Nephron (organoid): ENCODE measurements around the gene KRTAP4-6.
"Not testable (repeated sequence)": the region's sequence is repeated elsewhere in the genome, so short reads cannot be mapped to it uniquely, and the experiment has no call there.

Source experiments
- H3K27ac Mint-ChIP-seq, 3 experiments: 2 replicates each; pipeline ENCODE4 v1.8.0; 2020; ENCODE audit warnings: mixed read lengths in 3 of 3, mild to moderate bottlenecking in 2 of 3, moderate library complexity in 1 of 3
- H3K27me3 Mint-ChIP-seq: 2 replicates; pipeline ENCODE4 v1.8.0; 2021; ENCODE audit warnings: low read depth, mild to moderate bottlenecking, moderate library complexity, mixed read lengths
- H3K36me3 Mint-ChIP-seq: 2 replicates; pipeline ENCODE4 v1.8.0; 2020; ENCODE audit warnings: low read depth, mixed read lengths
- H3K4me1 Mint-ChIP-seq: 2 replicates; pipeline ENCODE4 v1.8.0; 2020; ENCODE audit warnings: mixed read lengths
- H3K4me3 Mint-ChIP-seq, 3 experiments: 2 replicates each; pipeline ENCODE4 v1.8.0; 2020; ENCODE audit warnings: mild to moderate bottlenecking in 3 of 3, mixed read lengths in 3 of 3, moderate library complexity in 2 of 3
- H3K9me3 Mint-ChIP-seq: 2 replicates; pipeline ENCODE4 v1.8.0; 2020; ENCODE audit warnings: mixed read lengths
- TF ChIP-seq, protein P1 (sequence below), 3 experiments: fragments of 200-600 bp; sonication (generic); IDR thresholded peaks; one replicate each; pipeline ENCODE4 v1.5.0; 2021; ENCODE audit warnings: antibody characterized with exemption in 3 of 3; ENCODE audit not compliant: unreplicated experiment in 3 of 3

KRTAP4-6 gene

DNA sequence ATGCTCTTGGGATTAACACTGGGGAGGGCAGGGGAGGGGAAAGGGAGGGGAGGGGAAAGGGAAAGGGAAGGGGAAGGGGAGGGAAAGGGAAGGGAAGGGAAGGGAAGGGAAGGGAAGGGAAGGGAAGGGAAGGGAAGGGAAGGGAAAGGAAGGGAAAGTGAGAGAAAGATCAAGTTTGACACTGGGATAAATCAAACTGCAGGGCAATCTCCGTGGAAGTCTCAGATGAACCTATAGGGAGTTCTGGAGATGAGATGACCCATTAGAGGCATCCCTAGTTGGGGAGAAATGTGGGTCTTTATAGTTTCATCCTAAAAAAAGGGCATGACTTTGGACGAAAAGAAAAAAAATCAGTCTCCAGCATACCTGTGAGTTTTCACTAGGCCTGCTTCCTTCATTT, 18.6 kb downstream of the KRTAP4-6 start:
- Mint-ChIP-seq H3K27me3 (peaks cover 11% of the 10 kb centered on the region), H3K4me3 (no peak overlapping the region), H3K4me1 (peaks cover 16% of the 10 kb centered on the region), H3K9me3 (peaks cover 6% of the 10 kb centered on the region), H3K27ac (no peak overlapping the region), H3K36me3 (no peaks in the 10 kb centered on the region)
- TF ChIP-seq, protein P1, sequence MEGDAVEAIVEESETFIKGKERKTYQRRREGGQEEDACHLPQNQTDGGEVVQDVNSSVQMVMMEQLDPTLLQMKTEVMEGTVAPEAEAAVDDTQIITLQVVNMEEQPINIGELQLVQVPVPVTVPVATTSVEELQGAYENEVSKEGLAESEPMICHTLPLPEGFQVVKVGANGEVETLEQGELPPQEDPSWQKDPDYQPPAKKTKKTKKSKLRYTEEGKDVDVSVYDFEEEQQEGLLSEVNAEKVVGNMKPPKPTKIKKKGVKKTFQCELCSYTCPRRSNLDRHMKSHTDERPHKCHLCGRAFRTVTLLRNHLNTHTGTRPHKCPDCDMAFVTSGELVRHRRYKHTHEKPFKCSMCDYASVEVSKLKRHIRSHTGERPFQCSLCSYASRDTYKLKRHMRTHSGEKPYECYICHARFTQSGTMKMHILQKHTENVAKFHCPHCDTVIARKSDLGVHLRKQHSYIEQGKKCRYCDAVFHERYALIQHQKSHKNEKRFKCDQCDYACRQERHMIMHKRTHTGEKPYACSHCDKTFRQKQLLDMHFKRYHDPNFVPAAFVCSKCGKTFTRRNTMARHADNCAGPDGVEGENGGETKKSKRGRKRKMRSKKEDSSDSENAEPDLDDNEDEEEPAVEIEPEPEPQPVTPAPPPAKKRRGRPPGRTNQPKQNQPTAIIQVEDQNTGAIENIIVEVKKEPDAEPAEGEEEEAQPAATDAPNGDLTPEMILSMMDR (IDR thresholded peaks at IDR 0.05; ENCODE audit: unreplicated experiment in 3 of 3): no peak

DNA sequence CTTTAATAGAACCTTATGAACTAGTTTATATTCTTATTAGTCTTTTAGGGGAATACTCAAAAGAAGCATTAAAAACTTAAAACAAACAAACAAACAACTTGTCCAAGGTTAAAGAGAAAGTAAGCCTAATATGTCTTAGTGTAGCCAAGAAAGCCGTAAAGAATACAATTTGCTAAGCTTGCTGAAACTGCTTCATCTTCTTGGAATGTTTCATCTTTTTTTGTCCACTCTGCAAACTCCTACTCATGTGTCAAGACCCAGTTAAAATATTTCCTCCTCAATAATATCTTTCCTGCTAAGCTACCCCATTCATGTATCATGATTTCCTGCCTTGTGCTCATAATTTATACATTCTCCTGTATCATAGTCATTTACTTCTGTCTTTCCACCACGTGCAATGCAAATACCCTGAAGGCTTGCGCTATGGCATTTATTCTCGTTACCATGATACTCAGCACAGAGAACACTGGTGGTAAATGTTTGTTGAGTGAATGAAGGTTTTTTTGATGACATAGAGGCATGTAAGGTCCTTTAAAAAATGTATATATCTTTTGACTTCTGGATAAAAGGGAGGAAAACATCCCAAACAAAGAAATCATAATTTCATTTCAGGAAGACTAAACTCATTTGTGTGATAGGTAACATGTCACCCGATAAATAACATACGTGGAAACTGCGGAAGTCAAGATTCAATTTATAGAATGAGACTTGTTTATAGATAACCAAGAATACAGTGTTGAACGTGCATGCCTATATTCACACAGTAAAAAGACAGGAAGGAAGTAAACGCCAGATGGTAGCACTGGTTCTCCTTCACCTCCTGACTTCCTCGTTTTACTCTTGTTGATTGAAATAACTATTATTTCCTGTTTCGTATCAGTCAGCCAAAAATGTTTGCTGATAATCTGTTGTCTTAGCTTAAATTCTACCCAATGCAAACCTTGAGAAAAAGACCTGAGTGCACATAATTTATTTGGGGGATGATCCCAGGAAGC, 20.4 kb downstream of the KRTAP4-6 start:
- peaks cover 11% of the 10 kb centered on the region for H3K27me3 Mint-ChIP-seq
- H3K4me3 Mint-ChIP-seq: peak overlapping the region in 1 of 3 experiments; percentile 39
- H3K27ac Mint-ChIP-seq: peak overlapping the region; percentile 28 to 73 (median 31)
- H3K9me3 Mint-ChIP-seq, H3K36me3 Mint-ChIP-seq: not testable (repeated sequence)
- H3K4me1 Mint-ChIP-seq: peaks cover 16% of the 10 kb centered on the region

DNA sequence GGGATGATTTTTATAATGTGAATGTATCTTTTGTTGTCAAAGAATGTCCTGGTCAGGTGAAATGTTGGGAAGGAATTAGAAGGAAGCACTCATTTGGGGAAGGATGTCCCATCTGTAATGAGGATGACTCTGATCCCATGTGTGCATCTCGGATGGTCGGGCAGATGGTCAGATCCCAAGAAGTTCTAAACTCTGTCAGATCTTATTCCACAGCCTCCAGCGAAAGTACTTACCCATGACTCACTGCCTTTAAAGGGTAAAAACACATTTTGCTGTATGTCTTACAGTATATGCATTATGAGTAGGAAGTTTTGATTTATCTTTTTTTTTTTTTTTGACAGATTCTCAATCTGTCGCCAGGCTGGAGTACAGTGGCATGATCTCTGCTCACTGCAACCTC, 21.6 kb downstream of the KRTAP4-6 start:
- H3K27me3 Mint-ChIP-seq: peaks cover 7% of the 10 kb centered on the region
- H3K9me3 Mint-ChIP-seq: peaks cover 7% of the 10 kb centered on the region
- no peaks in the 10 kb centered on the region for H3K36me3 Mint-ChIP-seq
- H3K4me1 Mint-ChIP-seq: peaks cover 16% of the 10 kb centered on the region
- TF ChIP-seq, protein P1 (IDR thresholded peaks at IDR 0.05; ENCODE audit: unreplicated experiment in 3 of 3): no peak
- H3K4me3 Mint-ChIP-seq: no peak overlapping the region
- H3K27ac Mint-ChIP-seq: no peak overlapping the region

DNA sequence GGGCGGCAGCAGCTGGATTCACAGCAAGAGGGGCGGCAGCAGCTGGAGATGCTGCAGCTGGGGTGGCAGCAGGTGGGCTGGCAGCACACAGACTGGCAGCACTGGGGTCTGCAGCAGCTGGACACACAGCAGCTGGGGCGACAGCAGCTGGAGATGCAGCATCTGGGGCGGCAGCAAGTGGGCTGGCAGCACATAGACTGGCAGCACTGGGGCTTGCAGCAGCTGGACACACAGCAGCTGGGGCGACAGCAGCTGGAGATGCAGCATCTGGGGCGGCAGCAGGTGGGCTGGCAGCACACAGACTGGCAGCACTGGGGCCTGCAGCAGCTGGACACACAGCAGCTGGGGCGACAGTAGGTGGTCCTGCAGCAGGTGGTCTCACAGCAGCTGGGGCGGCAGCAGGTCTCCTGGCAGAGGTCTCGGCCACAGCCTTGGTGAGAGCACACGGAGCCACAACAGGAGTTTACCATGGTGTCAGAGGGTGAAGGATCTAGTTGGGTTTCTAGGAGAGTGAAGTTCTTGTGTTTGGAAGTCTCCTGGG, 22.4 kb downstream of the KRTAP4-6 start, which contains the start of gene KRTAP4-11:
TSS of gene KRTAP4-11 (minus strand) at position 528 of the 541 bp plus-strand sequence. CDS start at position 470, 58 bp downstream.
- H3K36me3 Mint-ChIP-seq, H3K27me3 Mint-ChIP-seq, H3K4me3 Mint-ChIP-seq: not testable (repeated sequence)
- peaks cover 16% of the 10 kb centered on the region for H3K4me1 Mint-ChIP-seq
- peak within 1 kb of the TSS in 1 of 3 experiments; percentile 12 for H3K27ac Mint-ChIP-seq
- H3K9me3 Mint-ChIP-seq: peaks cover 10% of the 10 kb centered on the region

DNA sequence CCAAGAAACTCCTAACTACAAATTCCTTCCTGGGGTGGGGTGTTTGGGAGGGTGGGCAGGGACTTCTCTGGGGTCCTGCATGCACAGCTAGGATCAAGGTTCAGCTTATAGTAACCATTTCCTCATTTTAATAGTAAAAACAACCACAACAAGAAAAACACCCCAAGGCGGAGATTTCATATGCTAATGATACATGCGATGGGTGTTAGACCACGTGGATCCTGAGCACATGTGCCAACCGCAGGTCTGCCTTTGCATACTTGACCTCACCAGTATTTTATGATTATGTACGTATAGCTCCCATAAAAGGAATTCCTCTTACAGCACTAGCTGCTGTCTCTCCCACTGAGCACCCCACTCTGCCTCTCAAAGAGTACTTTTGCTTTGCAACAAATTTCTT, 24.0 kb downstream of the KRTAP4-6 start:
- Mint-ChIP-seq H3K27ac (peak overlapping the region in 1 of 3 experiments; percentile 32), H3K4me3 (no peak overlapping the region), H3K9me3 (peaks cover 12% of the 10 kb centered on the region), H3K27me3 (peaks cover 3% of the 10 kb centered on the region), H3K36me3 (peaks cover 2% of the 10 kb centered on the region), H3K4me1 (peaks cover 16% of the 10 kb centered on the region)
- TF ChIP-seq, protein P1 (IDR thresholded peaks at IDR 0.05; ENCODE audit: unreplicated experiment in 3 of 3): no peak

DNA sequence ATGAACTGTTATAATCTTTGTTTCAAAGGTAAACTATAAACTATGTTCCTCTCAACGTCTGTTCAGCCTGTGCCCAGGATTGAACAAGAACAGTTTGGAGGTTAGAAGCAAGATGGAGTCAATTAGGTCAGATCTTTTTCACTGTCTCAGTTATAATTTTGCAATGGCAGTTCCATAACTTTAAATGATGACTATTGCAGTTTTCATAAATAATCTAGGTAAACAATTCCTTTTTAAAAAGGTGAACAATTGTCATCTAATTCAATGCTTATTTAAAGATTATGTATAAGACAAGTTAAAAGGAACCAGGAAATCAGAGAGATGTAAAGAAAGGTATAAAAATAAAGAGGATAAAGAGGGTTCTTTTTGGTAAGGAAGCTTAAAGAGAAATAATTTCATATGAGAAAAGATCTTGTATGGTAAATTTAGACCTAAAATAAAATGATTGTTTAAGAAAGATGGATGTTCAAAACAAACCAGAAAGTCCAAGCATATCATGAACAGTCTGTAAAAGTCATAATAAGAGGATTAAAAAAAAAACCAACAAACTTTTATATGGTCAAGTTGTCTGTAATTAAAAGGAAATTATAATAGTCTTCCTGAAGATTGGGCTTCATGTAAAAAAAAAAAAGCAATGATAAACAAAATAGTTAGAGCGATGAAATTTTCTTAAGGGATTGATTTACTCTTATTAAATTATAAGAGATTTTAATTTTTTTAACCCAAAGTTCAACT, 29.0 kb downstream of the KRTAP4-6 start:
- no peak overlapping the region for H3K27ac Mint-ChIP-seq
- peaks cover 27% of the 10 kb centered on the region for H3K9me3 Mint-ChIP-seq
- H3K4me3 Mint-ChIP-seq: no peak overlapping the region
- H3K27me3 Mint-ChIP-seq: no peaks in the 10 kb centered on the region
- H3K4me1 Mint-ChIP-seq: no peaks in the 10 kb centered on the region
- H3K36me3 Mint-ChIP-seq: peaks cover 4% of the 10 kb centered on the region
- TF ChIP-seq, protein P1 (IDR thresholded peaks at IDR 0.05; ENCODE audit: unreplicated experiment in 3 of 3): no peak

DNA sequence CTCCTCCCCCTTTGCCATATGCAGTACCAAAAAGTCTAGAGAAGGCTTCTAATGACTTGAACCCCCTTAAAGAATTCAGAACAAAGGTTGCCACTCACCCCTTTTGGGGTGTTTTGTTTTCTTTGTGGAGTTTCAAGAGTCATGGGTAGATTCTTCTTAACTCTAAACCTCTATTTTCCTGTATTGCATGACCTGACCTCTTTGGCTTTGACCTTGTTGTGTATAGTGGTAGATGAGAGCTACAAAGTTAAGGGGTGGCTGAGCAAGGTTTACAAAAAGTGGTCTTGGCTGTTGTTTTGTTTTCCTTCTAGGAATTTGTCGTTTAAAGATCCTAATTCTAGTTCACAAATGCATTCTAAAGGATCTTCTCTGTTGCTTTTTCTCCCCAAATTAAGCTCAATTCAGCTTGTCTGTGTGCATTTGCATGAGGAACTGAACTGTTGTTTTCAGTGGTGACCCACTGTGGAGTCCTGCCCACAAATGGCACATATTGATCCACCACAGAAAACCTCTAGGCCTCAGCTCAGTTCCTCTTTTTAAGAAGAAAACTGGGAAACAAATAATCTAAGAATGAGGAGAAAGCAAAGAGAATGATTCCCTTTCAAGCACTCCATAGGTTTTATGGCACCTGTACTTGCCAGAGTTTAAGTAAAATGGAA, 31.5 kb downstream of the KRTAP4-6 start:
- not testable (repeated sequence) for H3K27me3 Mint-ChIP-seq, H3K27ac Mint-ChIP-seq, H3K4me1 Mint-ChIP-seq, H3K4me3 Mint-ChIP-seq, H3K36me3 Mint-ChIP-seq
- peaks cover 23% of the 10 kb centered on the region for H3K9me3 Mint-ChIP-seq
